Measurements from ENCODE around the gene ASTN1.

Gene ASTN1

DNA sequence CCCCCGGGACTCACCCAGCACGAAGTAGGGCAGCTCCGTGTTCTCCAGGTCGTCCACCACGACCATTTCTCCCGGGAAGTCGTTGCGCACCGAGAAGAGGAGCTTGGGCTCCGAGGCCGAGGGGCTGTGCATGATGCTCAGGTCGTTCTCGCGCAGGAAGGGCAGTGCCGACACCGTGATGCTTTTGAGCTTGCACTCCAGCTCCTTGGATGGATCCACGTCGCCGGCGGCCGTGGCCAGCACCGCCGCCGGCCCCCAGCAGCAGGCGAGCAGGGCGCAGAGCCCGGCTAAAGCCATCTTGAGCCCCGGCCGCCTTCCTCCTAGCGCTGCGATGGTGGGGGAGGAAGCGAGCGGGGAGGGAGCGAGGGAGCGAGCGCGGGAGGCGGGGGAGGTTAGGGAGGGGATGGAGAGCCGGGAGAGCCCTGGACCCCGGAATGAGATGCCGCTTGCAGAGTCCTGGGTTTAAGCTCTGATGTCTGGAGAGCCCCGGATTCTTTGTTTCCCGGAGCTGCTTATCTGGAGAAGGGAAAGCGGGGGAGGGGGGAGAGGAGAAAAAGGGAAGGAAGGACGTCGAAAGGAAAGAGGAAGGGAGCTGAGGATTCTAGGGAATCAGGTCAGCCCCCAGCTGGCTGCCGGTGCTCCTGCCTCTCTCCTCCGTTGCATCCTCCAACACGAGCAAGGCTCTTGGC, at the start of gene ASTN1:
TSS of gene ASTN1 (minus strand) at position 333 of the 689 bp plus-strand sequence. CDS start at position 297, 36 bp downstream.
- Histone ChIP-seq H3K4me3 (IDR thresholded peaks at IDR 0.05; ENCODE audit: insufficient read depth, low read depth, low read length) (no peak within 1 kb of the TSS), H3K4me2 (no peak within 1 kb of the TSS)

DNA sequence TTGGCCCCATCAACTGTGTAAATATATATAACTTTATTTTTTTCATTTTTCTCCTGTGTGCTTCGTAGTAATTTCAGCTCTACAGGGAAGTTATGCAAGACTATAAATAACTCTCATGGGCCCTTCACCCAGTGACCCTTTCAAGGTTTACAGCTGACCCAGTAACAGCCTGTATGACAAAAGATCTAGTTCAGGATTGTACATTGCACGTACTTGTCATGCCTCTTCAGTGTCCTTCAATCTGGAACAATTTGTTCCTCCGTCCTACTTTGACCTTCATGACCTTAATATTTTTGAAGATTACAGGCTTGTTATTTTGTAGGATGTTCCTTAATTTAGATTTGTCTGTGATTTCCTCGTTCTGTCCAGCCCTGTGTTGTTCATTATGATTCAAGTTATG, 46.7 kb upstream of the ASTN1 start:
- TF ChIP-seq, protein P1, sequence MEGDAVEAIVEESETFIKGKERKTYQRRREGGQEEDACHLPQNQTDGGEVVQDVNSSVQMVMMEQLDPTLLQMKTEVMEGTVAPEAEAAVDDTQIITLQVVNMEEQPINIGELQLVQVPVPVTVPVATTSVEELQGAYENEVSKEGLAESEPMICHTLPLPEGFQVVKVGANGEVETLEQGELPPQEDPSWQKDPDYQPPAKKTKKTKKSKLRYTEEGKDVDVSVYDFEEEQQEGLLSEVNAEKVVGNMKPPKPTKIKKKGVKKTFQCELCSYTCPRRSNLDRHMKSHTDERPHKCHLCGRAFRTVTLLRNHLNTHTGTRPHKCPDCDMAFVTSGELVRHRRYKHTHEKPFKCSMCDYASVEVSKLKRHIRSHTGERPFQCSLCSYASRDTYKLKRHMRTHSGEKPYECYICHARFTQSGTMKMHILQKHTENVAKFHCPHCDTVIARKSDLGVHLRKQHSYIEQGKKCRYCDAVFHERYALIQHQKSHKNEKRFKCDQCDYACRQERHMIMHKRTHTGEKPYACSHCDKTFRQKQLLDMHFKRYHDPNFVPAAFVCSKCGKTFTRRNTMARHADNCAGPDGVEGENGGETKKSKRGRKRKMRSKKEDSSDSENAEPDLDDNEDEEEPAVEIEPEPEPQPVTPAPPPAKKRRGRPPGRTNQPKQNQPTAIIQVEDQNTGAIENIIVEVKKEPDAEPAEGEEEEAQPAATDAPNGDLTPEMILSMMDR (conservative IDR thresholded peaks at IDR 0.05; ENCODE audit: low read depth, low read length): no peak
- Histone ChIP-seq H2AFZ (ENCODE audit: low read depth) (no peak overlapping the region), H3K4me1 (ENCODE audit: low read depth, poor library complexity, severe bottlenecking) (no peaks in the 10 kb centered on the region), H3K36me3 (ENCODE audit: insufficient read depth) (no peaks in the 10 kb centered on the region), H3K79me2 (ENCODE audit: insufficient read depth, low read depth) (no peaks in the 10 kb centered on the region), H3K4me2 (no peak overlapping the region), H3K27me3 (ENCODE audit: insufficient read depth, low read depth) (no peaks in the 10 kb centered on the region), H3K9ac (no peak overlapping the region), H3K27ac (no peak overlapping the region), H3K4me3 (IDR thresholded peaks at IDR 0.05; ENCODE audit: insufficient read depth, low read depth, low read length) (no peak overlapping the region), H4K20me1 (ENCODE audit: insufficient read depth) (no peaks in the 10 kb centered on the region)

More for the DNA sequence above, at the start of gene ASTN1:
- no peaks in the 10 kb centered on the region for H3K27me3 ChIP-seq (ENCODE audit: insufficient read depth, low read depth)
- no peaks in the 10 kb centered on the region for H3K79me2 ChIP-seq (ENCODE audit: insufficient read depth, low read depth)
- no peak within 1 kb of the TSS for H3K27ac ChIP-seq
- TF ChIP-seq, protein P1 (conservative IDR thresholded peaks at IDR 0.05; ENCODE audit: low read depth, low read length): no peak
- no peak within 1 kb of the TSS for H2AFZ ChIP-seq (ENCODE audit: low read depth)
- no peak within 1 kb of the TSS for H3K9ac ChIP-seq
- H3K4me1 ChIP-seq (ENCODE audit: low read depth, poor library complexity, severe bottlenecking): peaks cover under 1% of the 10 kb centered on the region
- no peaks in the 10 kb centered on the region for H4K20me1 ChIP-seq (ENCODE audit: insufficient read depth)
- H3K36me3 ChIP-seq (ENCODE audit: insufficient read depth): no peaks in the 10 kb centered on the region

DNA sequence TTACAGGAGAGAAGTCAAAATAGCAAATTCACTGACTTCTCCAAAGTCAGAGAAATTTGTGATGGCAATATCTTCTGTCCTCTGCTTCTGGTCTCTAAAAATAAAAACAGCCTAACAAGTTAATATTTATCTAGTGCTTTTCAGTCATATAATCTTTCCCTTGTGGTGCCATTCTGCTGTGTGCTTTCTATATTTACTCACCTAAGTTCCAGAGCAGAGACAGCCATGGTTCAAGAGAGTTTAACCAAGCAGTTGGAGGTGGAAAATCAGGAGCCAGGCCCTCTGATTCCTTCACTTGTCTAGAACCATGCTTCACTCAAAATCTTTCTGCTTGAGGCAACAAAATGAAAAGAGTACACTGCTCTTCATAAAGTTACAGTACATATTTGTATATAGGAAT, 45.6 kb upstream of the ASTN1 start:
- Histone ChIP-seq H3K36me3 (ENCODE audit: insufficient read depth) (no peaks in the 10 kb centered on the region), H3K27me3 (ENCODE audit: insufficient read depth, low read depth) (no peaks in the 10 kb centered on the region), H3K4me2 (no peak overlapping the region)

DNA sequence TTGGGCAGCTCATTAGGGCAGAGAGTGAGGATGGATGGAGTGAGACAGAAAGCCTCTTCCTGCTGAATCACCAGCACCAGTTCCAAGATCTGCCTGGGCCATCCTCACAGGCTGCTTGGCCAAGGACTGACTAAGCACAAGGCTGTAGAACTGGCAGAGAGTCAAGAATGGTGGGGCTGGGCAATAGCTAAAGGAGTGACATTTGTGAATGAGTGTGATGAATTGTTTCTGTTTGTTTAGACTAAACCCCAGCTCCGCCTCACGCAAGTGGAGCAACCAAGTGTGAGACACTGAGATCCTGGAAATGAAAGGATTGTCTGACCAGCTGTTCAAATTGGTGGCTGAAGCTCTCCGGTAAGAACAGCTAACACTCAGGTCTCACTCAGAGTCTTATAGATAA, 44.8 kb upstream of the ASTN1 start:
- Histone ChIP-seq H3K9ac (no peak overlapping the region), H2AFZ (ENCODE audit: low read depth) (no peak overlapping the region), H3K27me3 (ENCODE audit: insufficient read depth, low read depth) (no peaks in the 10 kb centered on the region), H3K36me3 (ENCODE audit: insufficient read depth) (no peaks in the 10 kb centered on the region), H3K4me3 (IDR thresholded peaks at IDR 0.05; ENCODE audit: insufficient read depth, low read depth, low read length) (no peak overlapping the region), H4K20me1 (ENCODE audit: insufficient read depth) (no peaks in the 10 kb centered on the region), H3K27ac (no peak overlapping the region), H3K4me2 (no peak overlapping the region), H3K4me1 (ENCODE audit: low read depth, poor library complexity, severe bottlenecking) (no peaks in the 10 kb centered on the region), H3K79me2 (ENCODE audit: insufficient read depth, low read depth) (no peaks in the 10 kb centered on the region)
- TF ChIP-seq, protein P1 (conservative IDR thresholded peaks at IDR 0.05; ENCODE audit: low read depth, low read length): no peak

More for the DNA sequence above, 45.6 kb upstream of the ASTN1 start:
- Histone ChIP-seq H2AFZ (ENCODE audit: low read depth) (no peak overlapping the region), H3K4me3 (IDR thresholded peaks at IDR 0.05; ENCODE audit: insufficient read depth, low read depth, low read length) (no peak overlapping the region), H3K27ac (no peak overlapping the region), H4K20me1 (ENCODE audit: insufficient read depth) (no peaks in the 10 kb centered on the region), H3K79me2 (ENCODE audit: insufficient read depth, low read depth) (no peaks in the 10 kb centered on the region), H3K4me1 (ENCODE audit: low read depth, poor library complexity, severe bottlenecking) (no peaks in the 10 kb centered on the region), H3K9ac (no peak overlapping the region)
- TF ChIP-seq, protein P1 (conservative IDR thresholded peaks at IDR 0.05; ENCODE audit: low read depth, low read length): no peak
